Hair follicle dermal papilla cell (primary cell): ENCODE data around the gene SLITRK1. TPM values are rescaled to one million over a fixed set of nuclear protein-coding genes. Genes with fewer than 3 reads are reported as not detected.

Source experiments
- total RNA-seq: library from RNA; depleted of rRNA; stranded (reverse); fragments of >200 nt; gene quantifications from 2 replicates; pipeline ENCODE4 v1.2.3, GENCODE V29; 2012

SLITRK1 gene
- under 0.01 and 0.24 TPM in 2 replicates for total RNA-seq

GRCh38 chr13:83881917-83882605 lies at the start of gene SLITRK1:
TSS of gene SLITRK1 (minus strand) at chr13:83882474. CDS start at chr13:83881507, 967 bp downstream.

